DND-41 (cell line): ENCODE data around the gene YBX1.

Experiments used
- ATAC-seq: fragments of 200-7000 bp; cut with Tn5 transposase; 3 replicates; pipeline ENCODE4 v1.9.1; 2021; ENCODE audit warnings: low read depth; ENCODE audit not compliant: insufficient read depth
- DNase-seq: peaks from one replicate; pipeline ENCODE4 v3.0.0-alpha.2; 2020
- H2AFZ ChIP-seq: 2 replicates; pipeline ENCODE4 v1.6.0; 2012; ENCODE audit warnings: low read depth, low read length
- H3K27ac ChIP-seq: 2 replicates; pipeline ENCODE4 v1.5.1; 2012; ENCODE audit warnings: low read length, inconsistent platforms
- H3K27me3 ChIP-seq: fragments of 200-600 bp; sonication (generic); 2 replicates; pipeline ENCODE4 v1.6.0; 2012; ENCODE audit warnings: low read length, mild to moderate bottlenecking, inconsistent platforms; ENCODE audit not compliant: insufficient read depth, poor library complexity
- H3K36me3 ChIP-seq: 2 replicates; pipeline ENCODE4 v1.5.1; 2012; ENCODE audit warnings: low read length, inconsistent platforms; ENCODE audit not compliant: insufficient read depth
- H3K4me1 ChIP-seq: 2 replicates; pipeline ENCODE4 v1.5.1; 2012; ENCODE audit warnings: mild to moderate bottlenecking, low read length; ENCODE audit not compliant: insufficient read depth
- H3K4me2 ChIP-seq: 2 replicates; pipeline ENCODE4 v1.6.0; 2012; ENCODE audit warnings: mild to moderate bottlenecking, moderate library complexity, low read length, inconsistent platforms; ENCODE audit not compliant: insufficient read depth
- H3K4me3 ChIP-seq, 2 experiments: fragments of 200-600 bp in 1 of 2; shearing (Covaris generic) in 1 of 2; 2 replicates each; pipeline ENCODE4 v1.5.1; 2012 to 2016; ENCODE audit warnings: inconsistent platforms in 2 of 2, low read length in 2 of 2, mild to moderate bottlenecking in 2 of 2, low read depth in 1 of 2, moderate library complexity in 1 of 2
- H3K79me2 ChIP-seq: 2 replicates; pipeline ENCODE4 v1.6.0; 2012; ENCODE audit warnings: low read length, inconsistent platforms; ENCODE audit not compliant: insufficient read depth
- H3K9ac ChIP-seq: 2 replicates; pipeline ENCODE4 v1.6.0; 2012; ENCODE audit warnings: low read depth, mild to moderate bottlenecking, inconsistent platforms, low read length, moderate library complexity
- H3K9me3 ChIP-seq: 2 replicates; pipeline ENCODE4 v1.5.1; 2012; ENCODE audit warnings: low read length, moderate library complexity, mild to moderate bottlenecking, inconsistent platforms; ENCODE audit not compliant: insufficient read depth, severe bottlenecking
- H4K20me1 ChIP-seq: 2 replicates; pipeline ENCODE4 v1.6.0; 2012; ENCODE audit warnings: low read length; ENCODE audit not compliant: insufficient read depth
- EZH2 ChIP-seq: IDR thresholded peaks from 3 replicates; pipeline ENCODE4 v1.6.1; 2012; ENCODE audit warnings: borderline replicate concordance, low read depth, mild to moderate bottlenecking, moderate library complexity, low read length, inconsistent platforms; ENCODE audit not compliant: severe bottlenecking
- TF ChIP-seq, protein P1 (sequence below): IDR thresholded peaks from 2 replicates; pipeline ENCODE4 v1.5.1; 2012; ENCODE audit warnings: borderline replicate concordance, low read length, moderate library complexity, mild to moderate bottlenecking; ENCODE audit not compliant: poor library complexity, severe bottlenecking; ENCODE audit errors: extremely low read depth

The YBX1 gene

DNA sequence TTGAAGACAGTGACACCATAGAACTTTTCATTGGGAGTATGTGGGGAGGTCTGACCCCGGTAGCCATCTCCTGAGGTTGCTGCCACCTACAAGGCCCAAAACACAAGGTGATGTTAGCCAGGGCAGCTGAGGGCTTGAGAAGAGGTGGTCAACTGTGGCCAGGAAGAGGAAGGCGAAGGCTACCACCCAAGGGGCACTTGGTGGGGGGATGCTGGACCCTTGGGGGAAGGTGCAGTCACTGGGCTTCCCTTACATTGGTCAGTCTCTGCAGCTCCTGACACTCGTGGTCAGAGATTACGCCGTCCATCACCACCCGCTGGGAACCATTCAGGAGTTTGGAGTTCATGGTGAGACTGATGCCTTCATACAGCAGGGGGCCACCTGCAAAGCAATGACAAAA is 70.1 kb downstream of the YBX1 start:
- Histone ChIP-seq H3K4me2 (no peak overlapping the region), H4K20me1 (no peaks in the 10 kb centered on the region), H3K9ac (no peak overlapping the region), H3K27me3 (no peaks in the 10 kb centered on the region), H3K27ac (no peak overlapping the region), H3K36me3 (peaks cover 87% of the 10 kb centered on the region), H2AFZ (no peak overlapping the region), H3K9me3 (no peaks in the 10 kb centered on the region), H3K4me3 (no peak overlapping the region), H3K4me1 (no peaks in the 10 kb centered on the region), H3K79me2 (no peaks in the 10 kb centered on the region)
- DNase-seq (no peak), ATAC-seq (no peak)
- TF ChIP-seq EZH2 = no peak
- TF ChIP-seq, protein P1, sequence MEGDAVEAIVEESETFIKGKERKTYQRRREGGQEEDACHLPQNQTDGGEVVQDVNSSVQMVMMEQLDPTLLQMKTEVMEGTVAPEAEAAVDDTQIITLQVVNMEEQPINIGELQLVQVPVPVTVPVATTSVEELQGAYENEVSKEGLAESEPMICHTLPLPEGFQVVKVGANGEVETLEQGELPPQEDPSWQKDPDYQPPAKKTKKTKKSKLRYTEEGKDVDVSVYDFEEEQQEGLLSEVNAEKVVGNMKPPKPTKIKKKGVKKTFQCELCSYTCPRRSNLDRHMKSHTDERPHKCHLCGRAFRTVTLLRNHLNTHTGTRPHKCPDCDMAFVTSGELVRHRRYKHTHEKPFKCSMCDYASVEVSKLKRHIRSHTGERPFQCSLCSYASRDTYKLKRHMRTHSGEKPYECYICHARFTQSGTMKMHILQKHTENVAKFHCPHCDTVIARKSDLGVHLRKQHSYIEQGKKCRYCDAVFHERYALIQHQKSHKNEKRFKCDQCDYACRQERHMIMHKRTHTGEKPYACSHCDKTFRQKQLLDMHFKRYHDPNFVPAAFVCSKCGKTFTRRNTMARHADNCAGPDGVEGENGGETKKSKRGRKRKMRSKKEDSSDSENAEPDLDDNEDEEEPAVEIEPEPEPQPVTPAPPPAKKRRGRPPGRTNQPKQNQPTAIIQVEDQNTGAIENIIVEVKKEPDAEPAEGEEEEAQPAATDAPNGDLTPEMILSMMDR = no peak

DNA sequence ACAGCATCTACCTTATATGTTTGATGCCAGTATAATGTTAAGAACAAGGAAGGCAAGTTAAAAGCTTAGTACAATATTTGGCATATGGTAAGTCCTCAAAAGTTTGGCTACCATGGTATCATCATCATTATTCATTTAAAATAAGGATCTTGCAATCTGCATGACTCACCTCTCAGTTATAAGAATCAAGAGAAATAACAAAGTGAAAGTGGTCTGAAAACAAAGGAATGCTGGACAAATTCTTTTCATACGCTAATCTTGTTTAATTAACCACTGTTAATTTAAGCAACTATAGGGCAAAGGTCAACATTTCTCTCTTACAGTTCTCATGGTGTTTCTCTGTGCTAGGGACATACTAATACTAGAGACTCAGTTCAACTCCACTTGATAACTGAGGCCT is 70.9 kb downstream of the YBX1 start:
- Histone ChIP-seq H3K27ac (no peak overlapping the region), H3K4me1 (no peaks in the 10 kb centered on the region), H3K4me3 (no peak overlapping the region), H4K20me1 (no peaks in the 10 kb centered on the region), H3K9ac (no peak overlapping the region), H3K36me3 (peaks cover 87% of the 10 kb centered on the region), H2AFZ (no peak overlapping the region), H3K27me3 (no peaks in the 10 kb centered on the region), H3K79me2 (no peaks in the 10 kb centered on the region), H3K9me3 (no peaks in the 10 kb centered on the region), H3K4me2 (no peak overlapping the region)
- TF ChIP-seq, protein P1 = no peak
- no peak for TF ChIP-seq EZH2
- DNase-seq (no peak), ATAC-seq (no peak)
